Left ventricle myocardium inferior (tissue), 1 donor: ENCODE results near the gene AKR1C1. TPM values are rescaled to one million over a fixed set of nuclear protein-coding genes. Genes with fewer than 3 reads are reported as not detected.
"Not testable (repeated sequence)": the region's sequence is repeated elsewhere in the genome, so short reads cannot be mapped to it uniquely, and the experiment has no call there.

Experiments used
- DNase-seq: peaks from one replicate; pipeline ENCODE4 v3.0.0-alpha.2; 2020
- H3K27ac ChIP-seq: fragments of 200-600 bp; replicated peaks from 2 replicates; pipeline ENCODE4 v1.8.0; 2021
- H3K27me3 ChIP-seq: fragments of 200-600 bp; 2 replicates; pipeline ENCODE4 v1.8.0; 2021; ENCODE audit warnings: low read depth
- H3K36me3 ChIP-seq: fragments of 200-600 bp; 2 replicates; pipeline ENCODE4 v1.8.0; 2021
- H3K4me1 ChIP-seq: fragments of 200-600 bp; 2 replicates; pipeline ENCODE4 v1.8.0; 2021
- H3K4me3 ChIP-seq: fragments of 200-600 bp; 2 replicates; pipeline ENCODE4 v1.8.0; 2021; ENCODE audit warnings: mild to moderate bottlenecking, moderate library complexity
- H3K9me3 ChIP-seq: fragments of 200-600 bp; replicated peaks from 2 replicates; pipeline ENCODE4 v1.8.0; 2021
- CTCF ChIP-seq: fragments of 200-600 bp; IDR thresholded peaks from 2 replicates; pipeline ENCODE4 v1.8.0; 2021; ENCODE audit warnings: antibody characterized with exemption, mild to moderate bottlenecking, borderline replicate concordance
- intact Hi-C: fragments of 100-400 bp; cut with micrococcal nuclease; formaldehyde crosslinking; loops from one replicate; pipeline ENCODE4 v1.11.0; 2022
- long read RNA-seq: library from polyadenylated mRNA; unstranded; transcript quantifications from one replicate; pipeline ENCODE4 v2.0.0, GENCODE V29; 2021
- total RNA-seq: library from RNA; stranded (reverse); fragmentation: NEBNext Ultra II Directional; extraction: Animal tissue kit (Norgen Biotek cat#: 25700); gene quantifications from one replicate; pipeline ENCODE4 v1.2.1, GENCODE V29; 2021
- donor health status: DM: no; HTN: yes; CAD: no; lungs with severe emphysema.

The AKR1C1 gene
- 34.1 TPM for total RNA-seq
- long read RNA-seq, full-length matches to known transcripts = 1 of 4 reads
- long read RNA-seq, partial matches to known transcripts = 1 of 4 reads
- long read RNA-seq, other reads (novel, unspliced or antisense) = 2 of 4 reads

GRCh38 chr10:4962876-4963814 lies at the start of gene AKR1C1:
Gene AKR1C1 (plus strand): TSS chr10:4963415. CDS start chr10:4963445, 30 bp downstream.
- DNase-seq, H3K9me3 ChIP-seq, H3K4me1 ChIP-seq, H3K27ac ChIP-seq, H3K27me3 ChIP-seq, H3K36me3 ChIP-seq: not testable (repeated sequence)
- peak within 1 kb of the TSS; percentile 53 for H3K4me3 ChIP-seq
- intact Hi-C loops = loop anchor here (10.0 kb wide), 1 partner anchor 108 kb away; no protein-coding TSS in a partner anchor

GRCh38 chr10:4914213-4914850 lies 48.9 kb upstream of the AKR1C1 start:
- no peak for DNase-seq
- intact Hi-C loops = no loop called here
- Histone ChIP-seq H3K4me1 (no peaks in the 10 kb centered on the region), H3K4me3 (no peak overlapping the region), H3K27me3 (no peaks in the 10 kb centered on the region), H3K27ac (no peak overlapping the region), H3K36me3 (no peaks in the 10 kb centered on the region), H3K9me3 (no peaks in the 10 kb centered on the region)
- TF ChIP-seq CTCF = no peak

GRCh38 chr10:4916086-4916716 lies 47.0 kb upstream of the AKR1C1 start:
- H3K9me3 ChIP-seq = no peaks in the 10 kb centered on the region
- no peak for TF ChIP-seq CTCF
- H3K4me3 ChIP-seq = no peak overlapping the region
- no peak overlapping the region for H3K27ac ChIP-seq
- H3K36me3 ChIP-seq = no peaks in the 10 kb centered on the region
- no peaks in the 10 kb centered on the region for H3K4me1 ChIP-seq
- intact Hi-C loops = no loop called here
- DNase-seq = no peak
- no peaks in the 10 kb centered on the region for H3K27me3 ChIP-seq

GRCh38 chr10:4918236-4918635 lies 45.0 kb upstream of the AKR1C1 start:
- no peak overlapping the region for H3K27ac ChIP-seq
- TF ChIP-seq CTCF = no peak
- H3K27me3 ChIP-seq = no peaks in the 10 kb centered on the region
- H3K4me3 ChIP-seq = no peak overlapping the region
- H3K9me3 ChIP-seq = no peaks in the 10 kb centered on the region
- no peaks in the 10 kb centered on the region for H3K4me1 ChIP-seq
- no peak for DNase-seq
- peaks cover 3% of the 10 kb centered on the region for H3K36me3 ChIP-seq
- intact Hi-C loops = no loop called here

- DNase-seq, H3K4me1 ChIP-seq: not testable (repeated sequence)
Observed at GRCh38 chr10:4924482-4924881, 38.7 kb upstream of the AKR1C1 start.

GRCh38 chr10:4926400-4926799 lies 36.8 kb upstream of the AKR1C1 start:
- intact Hi-C loops = no loop called here

More at GRCh38 chr10:4924482-4924881, 38.7 kb upstream of the AKR1C1 start:
- intact Hi-C loops, H3K27ac ChIP-seq, H3K27me3 ChIP-seq, H3K4me3 ChIP-seq: not testable (repeated sequence)
- H3K36me3 ChIP-seq = peaks cover 17% of the 10 kb centered on the region
- peaks cover 19% of the 10 kb centered on the region for H3K9me3 ChIP-seq

More at GRCh38 chr10:4926400-4926799, 36.8 kb upstream of the AKR1C1 start:
- Histone ChIP-seq H3K4me1 (no peaks in the 10 kb centered on the region), H3K27me3 (no peaks in the 10 kb centered on the region), H3K9me3 (peaks cover 27% of the 10 kb centered on the region), H3K27ac (no peak overlapping the region), H3K36me3 (peaks cover 17% of the 10 kb centered on the region), H3K4me3 (no peak overlapping the region)
- no peak for DNase-seq
- no peak for TF ChIP-seq CTCF
